Activated CD8-positive, alpha-beta T cell treated with anti-CD3 and anti-CD28 coated beads, Interleukin-2, amount 10 ng/mL, durations not matched to agents 7 days and 5 days (primary cell): Measurements from ENCODE around the gene CXCL8. TPM values are rescaled to one million over a fixed set of nuclear protein-coding genes. Genes with fewer than 3 reads are reported as not detected.

Source experiments
- ATAC-seq: fragments of 150-1000 bp; cut with Tn5 transposase; one replicate; pipeline ENCODE4 v1.10.0; 2021; ENCODE audit warnings: moderate library complexity
- CTCF ChIA-PET: fragments of 350-600 bp; sonication (Branson Sonifier 250); formaldehyde crosslinking; loops from one replicate; lab custom pipeline; 2021; ENCODE audit warnings: antibody characterized with exemption; lab: Charles Lee
- POLR2A ChIA-PET: fragments of 350-600 bp; sonication (Branson Sonifier 250); formaldehyde crosslinking; loops from one replicate; lab custom pipeline; 2021; ENCODE audit warnings: antibody characterized with exemption; lab: Charles Lee
- DNase-seq: peaks from one replicate; pipeline ENCODE4 v3.0.0-alpha.2; 2020
- H3K27ac Mint-ChIP-seq: one replicate; pipeline ENCODE4 v1.8.0; 2021; ENCODE audit warnings: mild to moderate bottlenecking, mixed read lengths
- H3K27me3 Mint-ChIP-seq: one replicate; pipeline ENCODE4 v1.8.0; 2021; ENCODE audit warnings: low read depth, mixed read lengths
- H3K36me3 Mint-ChIP-seq: one replicate; pipeline ENCODE4 v1.8.0; 2021; ENCODE audit warnings: low read depth, mixed read lengths
- H3K4me1 Mint-ChIP-seq: one replicate; pipeline ENCODE4 v1.8.0; 2021; ENCODE audit warnings: low read depth, mixed read lengths
- H3K4me3 Mint-ChIP-seq: one replicate; pipeline ENCODE4 v1.8.0; 2021; ENCODE audit warnings: mild to moderate bottlenecking, mixed read lengths
- H3K9me3 Mint-ChIP-seq: one replicate; pipeline ENCODE4 v1.8.0; 2022; ENCODE audit warnings: mixed read lengths; ENCODE audit not compliant: insufficient read depth
- total RNA-seq, 2 experiments: library from RNA; stranded (reverse); gene quantifications; one replicate each; pipeline ENCODE4 v1.2.3, GENCODE V29; 2021

The CXCL8 gene
- total RNA-seq, 2 experiments from 2014 or later: not detected

DNA sequence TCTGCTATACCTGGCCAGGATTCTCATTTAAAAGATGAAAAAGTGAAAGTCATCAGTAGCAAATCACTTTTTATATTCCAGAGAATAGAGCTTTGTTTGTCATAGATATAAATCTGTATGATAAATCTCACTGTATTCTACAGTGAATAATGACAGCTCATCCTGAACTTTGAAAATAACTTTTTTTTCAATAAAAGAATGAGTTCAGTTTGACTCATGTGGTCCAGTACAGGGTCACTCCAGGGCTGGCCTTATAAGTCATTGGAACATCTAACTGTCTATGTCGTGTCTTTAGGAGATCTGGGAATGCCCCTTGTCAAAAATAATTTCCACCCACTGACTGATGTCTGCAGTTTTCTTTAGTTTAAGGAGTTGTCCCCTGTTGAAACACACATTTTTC, 18.5 kb upstream of the CXCL8 start:
- CTCF ChIA-PET: interaction anchor here (1.4 kb wide), 1 partner anchor 413 kb away, joined by 4 read pairs; no protein-coding TSS in a partner anchor
- H3K4me1 Mint-ChIP-seq: no peaks in the 10 kb centered on the region

GRCh38 chr4:73723023-73723422, 17.3 kb upstream of the CXCL8 start:
- ChIA-PET POLR2A (no interaction called here), CTCF (interaction anchor here (1.4 kb wide), 1 partner anchor 412 kb away, joined by 4 read pairs; no protein-coding TSS in a partner anchor)
- DNase-seq: no peak
- Mint-ChIP-seq H3K27ac (no peak overlapping the region), H3K36me3 (no peaks in the 10 kb centered on the region), H3K4me1 (no peaks in the 10 kb centered on the region), H3K9me3 (no peaks in the 10 kb centered on the region), H3K4me3 (no peak overlapping the region), H3K27me3 (no peaks in the 10 kb centered on the region)
- ATAC-seq: no peak

More for the DNA sequence above, 18.5 kb upstream of the CXCL8 start:
- Mint-ChIP-seq H3K27me3 (no peaks in the 10 kb centered on the region), H3K4me3 (no peak overlapping the region), H3K27ac (no peak overlapping the region), H3K36me3 (no peaks in the 10 kb centered on the region), H3K9me3 (no peaks in the 10 kb centered on the region)
- POLR2A ChIA-PET: no interaction called here
- DNase-seq (no peak), ATAC-seq (no peak)

DNA sequence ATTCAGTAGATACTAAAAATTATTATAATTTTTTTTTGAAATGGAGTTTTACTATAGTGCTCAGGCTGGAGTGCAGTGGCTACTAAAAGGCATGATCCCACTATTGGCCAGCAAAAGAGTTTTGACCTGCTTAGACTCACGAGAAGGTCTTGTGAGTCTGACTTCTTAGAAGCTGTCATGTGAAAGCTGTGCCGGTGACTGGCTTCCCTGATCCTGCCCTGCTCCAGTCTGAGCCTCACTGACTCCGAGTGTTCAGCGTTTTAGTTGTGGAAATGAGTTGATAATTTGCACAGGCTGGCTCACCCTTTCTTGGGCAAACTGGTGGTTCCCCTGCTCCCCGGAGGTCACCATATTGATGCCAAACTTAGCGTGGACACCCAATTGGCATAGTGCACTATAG, 16.4 kb upstream of the CXCL8 start:
- H3K27ac Mint-ChIP-seq: no peak overlapping the region
- DNase-seq (no peak), ATAC-seq (no peak)
- CTCF ChIA-PET: no interaction called here
- no peak overlapping the region for H3K4me3 Mint-ChIP-seq
- no peaks in the 10 kb centered on the region for H3K27me3 Mint-ChIP-seq
- H3K9me3 Mint-ChIP-seq: no peaks in the 10 kb centered on the region
- no peaks in the 10 kb centered on the region for H3K36me3 Mint-ChIP-seq
- no peaks in the 10 kb centered on the region for H3K4me1 Mint-ChIP-seq
- POLR2A ChIA-PET: no interaction called here

- ATAC-seq: no peak
- ChIA-PET POLR2A (no interaction called here), CTCF (no interaction called here)
- H3K9me3 Mint-ChIP-seq: no peaks in the 10 kb centered on the region
- no peaks in the 10 kb centered on the region for H3K27me3 Mint-ChIP-seq
- H3K4me1 Mint-ChIP-seq: no peaks in the 10 kb centered on the region
- no peaks in the 10 kb centered on the region for H3K36me3 Mint-ChIP-seq
- DNase-seq: no peak
- H3K4me3 Mint-ChIP-seq: no peak overlapping the region
- H3K27ac Mint-ChIP-seq: no peak overlapping the region
These were observed 14.9 kb upstream of the CXCL8 start for GRCh38 chr4:73725510-73725909.

DNA sequence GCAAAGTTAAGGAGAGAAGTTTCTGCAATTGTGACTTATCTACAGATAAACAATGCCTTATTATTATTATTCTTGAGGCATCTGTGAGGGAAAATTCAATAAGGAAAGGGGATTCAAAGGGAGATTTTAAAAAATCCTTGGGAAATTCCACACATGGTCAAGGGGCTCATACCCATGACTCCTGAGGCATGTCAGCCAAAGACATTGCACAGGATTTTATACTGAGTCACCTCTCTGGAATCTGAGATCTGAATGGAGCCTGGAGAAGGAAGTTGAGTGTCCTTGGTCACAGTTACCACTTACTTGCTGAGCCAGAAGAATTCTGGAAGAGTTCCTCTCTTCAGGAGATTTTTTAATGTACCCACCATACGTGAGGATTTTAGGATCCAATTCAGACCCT, 14.4 kb upstream of the CXCL8 start:
- no peak overlapping the region for H3K27ac Mint-ChIP-seq
- no peak overlapping the region for H3K4me3 Mint-ChIP-seq
- DNase-seq (no peak), ATAC-seq (no peak)
- H3K27me3 Mint-ChIP-seq: no peaks in the 10 kb centered on the region
- H3K9me3 Mint-ChIP-seq: no peaks in the 10 kb centered on the region
- CTCF ChIA-PET: no interaction called here
- no peaks in the 10 kb centered on the region for H3K36me3 Mint-ChIP-seq
- H3K4me1 Mint-ChIP-seq: no peaks in the 10 kb centered on the region
- POLR2A ChIA-PET: no interaction called here

GRCh38 chr4:73727685-73728084, 12.7 kb upstream of the CXCL8 start:
- Mint-ChIP-seq H3K27me3 (no peaks in the 10 kb centered on the region), H3K4me3 (no peak overlapping the region), H3K4me1 (no peaks in the 10 kb centered on the region), H3K36me3 (no peaks in the 10 kb centered on the region), H3K9me3 (no peaks in the 10 kb centered on the region), H3K27ac (no peak overlapping the region)
- DNase-seq: no peak
- POLR2A ChIA-PET: no interaction called here
- CTCF ChIA-PET: no interaction called here
- no peak for ATAC-seq

DNA sequence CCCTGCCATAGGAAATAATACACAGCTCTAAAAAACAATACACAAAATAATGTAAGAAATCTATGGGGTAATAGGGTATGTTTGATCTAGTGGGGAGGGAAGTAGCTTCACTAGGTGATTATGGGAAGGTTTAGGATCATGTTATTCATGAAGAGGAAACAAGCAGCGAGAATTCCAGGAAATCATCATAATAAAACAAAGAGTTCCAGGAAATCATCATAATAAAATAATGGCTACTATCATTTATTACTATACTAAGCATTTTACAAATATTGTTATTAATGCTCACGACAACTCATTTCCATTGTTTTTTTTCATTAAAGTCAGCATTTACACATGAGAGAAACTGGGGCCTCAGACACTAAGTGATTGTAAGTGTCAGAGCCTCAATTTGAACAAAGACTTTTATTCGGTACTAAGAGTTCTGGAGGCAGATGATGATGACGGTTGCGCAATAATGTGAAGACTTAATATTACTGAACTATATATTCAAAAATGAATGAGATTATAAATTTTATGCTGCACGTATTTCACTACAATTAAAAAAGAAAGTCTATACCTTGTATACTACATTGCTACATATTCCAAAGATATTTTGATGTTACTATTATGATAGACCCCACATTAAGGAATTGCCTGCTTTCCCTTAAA, 12.2 kb upstream of the CXCL8 start:
- CTCF ChIA-PET: no interaction called here
- no peak for ATAC-seq
- no peaks in the 10 kb centered on the region for H3K36me3 Mint-ChIP-seq

GRCh38 chr4:73729534-73730165, 10.7 kb upstream of the CXCL8 start:
- Mint-ChIP-seq H3K27me3 (no peaks in the 10 kb centered on the region), H3K9me3 (no peaks in the 10 kb centered on the region), H3K36me3 (no peaks in the 10 kb centered on the region), H3K4me1 (no peaks in the 10 kb centered on the region), H3K27ac (no peak overlapping the region), H3K4me3 (no peak overlapping the region)
- no peak for ATAC-seq
- POLR2A ChIA-PET: no interaction called here
- DNase-seq: peak; percentile 21
- CTCF ChIA-PET: interaction anchor here (1.0 to 2.1 kb wide), 4 partner anchors 15 to 405 kb away, joined by 3 to 10 read pairs (median 3); no protein-coding TSS in a partner anchor

More for the DNA sequence above, 12.2 kb upstream of the CXCL8 start:
- Mint-ChIP-seq H3K4me3 (no peak overlapping the region), H3K27ac (no peak overlapping the region), H3K27me3 (no peaks in the 10 kb centered on the region), H3K9me3 (no peaks in the 10 kb centered on the region), H3K4me1 (no peaks in the 10 kb centered on the region)
- no peak for DNase-seq
- POLR2A ChIA-PET: no interaction called here

GRCh38 chr4:73730292-73730691, 10.1 kb upstream of the CXCL8 start:
- ATAC-seq (no peak), DNase-seq (no peak)
- no peak overlapping the region for H3K27ac Mint-ChIP-seq
- ChIA-PET POLR2A (no interaction called here), CTCF (interaction anchor here (1.0 to 2.1 kb wide), 2 partner anchors 15 to 404 kb away, joined by 3 to 10 read pairs; no protein-coding TSS in a partner anchor)
- no peaks in the 10 kb centered on the region for H3K36me3 Mint-ChIP-seq
- H3K27me3 Mint-ChIP-seq: no peaks in the 10 kb centered on the region
- H3K4me1 Mint-ChIP-seq: no peaks in the 10 kb centered on the region
- H3K9me3 Mint-ChIP-seq: no peaks in the 10 kb centered on the region
- H3K4me3 Mint-ChIP-seq: no peak overlapping the region

- ChIA-PET CTCF (interaction anchor here (2.1 kb wide), 1 partner anchor 403 kb away, joined by 10 read pairs; no protein-coding TSS in a partner anchor), POLR2A (no interaction called here)
- H3K36me3 Mint-ChIP-seq: no peaks in the 10 kb centered on the region
- ATAC-seq (no peak), DNase-seq (no peak)
- no peak overlapping the region for H3K27ac Mint-ChIP-seq
- no peaks in the 10 kb centered on the region for H3K9me3 Mint-ChIP-seq
- no peaks in the 10 kb centered on the region for H3K27me3 Mint-ChIP-seq
- no peaks in the 10 kb centered on the region for H3K4me1 Mint-ChIP-seq
- H3K4me3 Mint-ChIP-seq: no peak overlapping the region
These were observed 9.5 kb upstream of the CXCL8 start for GRCh38 chr4:73730867-73731266.

DNA sequence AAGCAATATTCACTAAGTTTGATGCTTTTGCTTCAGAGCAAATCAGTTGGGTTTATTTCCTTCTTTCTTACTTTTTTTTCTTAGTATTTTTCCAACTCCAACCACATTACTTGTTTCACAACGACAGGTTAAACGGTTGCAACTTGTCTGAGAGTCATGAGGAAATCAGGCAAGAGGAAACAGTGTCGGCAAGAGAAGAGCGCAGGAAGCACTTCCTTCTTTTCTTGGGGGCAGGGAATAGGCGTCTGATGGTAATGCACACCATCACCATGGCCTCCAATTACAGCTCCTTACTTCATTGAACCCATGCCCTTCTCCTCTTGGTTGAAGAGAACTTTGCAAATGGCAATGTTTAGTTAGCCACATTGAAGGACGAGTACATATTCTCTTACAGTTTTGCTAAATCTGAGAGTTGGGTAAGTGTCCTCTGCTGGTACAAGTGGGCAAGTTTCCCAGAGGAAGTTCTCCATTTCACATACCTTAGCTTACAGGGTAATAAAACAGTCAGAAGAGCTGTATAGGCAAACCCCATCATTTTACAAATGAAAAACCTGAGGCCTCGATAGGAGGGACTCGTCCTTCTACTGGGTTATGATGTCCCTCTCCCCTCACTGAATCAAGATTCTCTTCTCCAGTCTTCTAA, 8.3 kb upstream of the CXCL8 start:
- Mint-ChIP-seq H3K27ac (no peak overlapping the region), H3K36me3 (no peaks in the 10 kb centered on the region), H3K4me3 (no peak overlapping the region), H3K4me1 (no peaks in the 10 kb centered on the region), H3K27me3 (no peaks in the 10 kb centered on the region), H3K9me3 (no peaks in the 10 kb centered on the region)
- DNase-seq: no peak
- POLR2A ChIA-PET: no interaction called here
- ATAC-seq: no peak
- CTCF ChIA-PET: no interaction called here

- ChIA-PET POLR2A (no interaction called here), CTCF (no interaction called here)
- Mint-ChIP-seq H3K36me3 (no peaks in the 10 kb centered on the region), H3K4me3 (no peak overlapping the region), H3K4me1 (no peaks in the 10 kb centered on the region), H3K27me3 (no peaks in the 10 kb centered on the region), H3K27ac (no peak overlapping the region), H3K9me3 (no peaks in the 10 kb centered on the region)
- ATAC-seq (no peak), DNase-seq (no peak)
These were observed 7.5 kb upstream of the CXCL8 start for GRCh38 chr4:73732759-73733431.
